Measurements from ENCODE around the gene FUT1. TPM values are rescaled to one million over a fixed set of nuclear protein-coding genes. Genes with fewer than 3 reads are reported as not detected.

Gene FUT1
- total RNA-seq, 1 donor from 2014 or later = 2.9 TPM

DNA sequence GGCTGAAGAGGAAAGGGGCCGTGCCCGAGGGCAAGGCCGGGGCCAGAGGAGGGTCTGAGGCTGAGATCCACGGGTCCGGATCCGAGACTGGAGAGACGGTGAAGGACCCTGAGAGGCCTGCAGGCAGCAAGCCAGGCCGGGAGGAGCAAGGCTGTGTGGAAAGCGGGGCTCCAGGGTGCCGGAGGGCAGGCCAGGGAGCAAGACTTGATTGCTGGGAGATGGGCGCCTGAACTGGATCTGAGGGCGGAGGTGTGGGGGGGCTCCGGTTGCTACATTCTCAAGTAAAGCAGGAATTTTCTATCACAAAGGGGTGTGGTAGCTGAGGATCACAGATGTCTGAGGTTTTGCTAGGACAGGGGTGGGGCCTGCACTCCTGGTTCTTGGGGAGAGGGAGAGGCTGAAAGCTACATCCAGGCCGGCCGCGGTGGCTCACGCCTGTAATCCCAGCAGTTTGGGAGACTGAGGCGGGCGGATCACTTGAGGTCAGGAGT lies 36.7 kb downstream of the FUT1 start:
- peak; percentile 30 for DNase-seq

DNA sequence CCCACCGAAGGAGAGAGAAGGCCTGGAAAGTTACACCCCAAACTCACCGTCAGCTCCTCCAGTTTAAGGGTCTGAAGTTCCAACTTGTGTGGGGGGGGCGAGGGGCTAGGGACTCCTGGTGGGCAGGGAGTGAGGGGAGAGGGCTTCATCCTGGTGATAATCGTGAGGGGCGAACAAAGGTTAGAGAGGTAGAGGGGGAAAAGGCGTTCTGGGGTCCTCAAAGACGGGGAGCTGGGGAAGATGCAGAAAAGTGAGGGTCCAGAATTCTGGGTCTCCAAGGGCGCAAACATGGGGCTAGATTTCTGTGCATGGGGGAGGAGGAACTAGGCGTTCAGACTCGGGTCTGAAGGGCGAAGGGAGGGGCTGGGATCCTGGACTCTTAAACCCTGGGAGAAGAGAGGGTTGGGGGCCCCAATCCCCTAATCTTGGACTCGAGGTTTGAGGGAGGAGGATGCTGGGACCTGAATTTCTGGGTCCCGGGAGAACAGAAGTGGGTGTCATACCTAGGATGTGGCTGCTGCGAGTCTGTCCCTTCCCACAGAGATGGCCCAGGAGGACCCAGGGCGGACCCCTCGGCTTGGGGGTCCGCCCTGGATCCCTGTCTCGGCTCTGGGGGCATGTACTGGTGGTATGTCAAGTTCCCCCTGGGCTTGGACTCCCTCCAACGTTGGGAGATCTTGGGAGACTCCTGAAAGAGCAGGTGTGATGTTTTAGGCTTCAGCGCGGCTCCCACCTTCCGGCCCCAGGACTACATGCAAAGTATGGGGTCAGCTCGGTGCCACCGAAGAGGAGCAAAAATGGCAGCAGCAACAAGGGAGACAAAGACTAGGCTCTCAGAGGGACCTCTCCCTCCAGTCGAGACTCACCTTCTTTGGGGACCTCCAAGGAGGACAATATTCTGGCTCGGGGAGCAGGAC lies 37.4 kb downstream of the FUT1 start:
- no peak for DNase-seq

DNA sequence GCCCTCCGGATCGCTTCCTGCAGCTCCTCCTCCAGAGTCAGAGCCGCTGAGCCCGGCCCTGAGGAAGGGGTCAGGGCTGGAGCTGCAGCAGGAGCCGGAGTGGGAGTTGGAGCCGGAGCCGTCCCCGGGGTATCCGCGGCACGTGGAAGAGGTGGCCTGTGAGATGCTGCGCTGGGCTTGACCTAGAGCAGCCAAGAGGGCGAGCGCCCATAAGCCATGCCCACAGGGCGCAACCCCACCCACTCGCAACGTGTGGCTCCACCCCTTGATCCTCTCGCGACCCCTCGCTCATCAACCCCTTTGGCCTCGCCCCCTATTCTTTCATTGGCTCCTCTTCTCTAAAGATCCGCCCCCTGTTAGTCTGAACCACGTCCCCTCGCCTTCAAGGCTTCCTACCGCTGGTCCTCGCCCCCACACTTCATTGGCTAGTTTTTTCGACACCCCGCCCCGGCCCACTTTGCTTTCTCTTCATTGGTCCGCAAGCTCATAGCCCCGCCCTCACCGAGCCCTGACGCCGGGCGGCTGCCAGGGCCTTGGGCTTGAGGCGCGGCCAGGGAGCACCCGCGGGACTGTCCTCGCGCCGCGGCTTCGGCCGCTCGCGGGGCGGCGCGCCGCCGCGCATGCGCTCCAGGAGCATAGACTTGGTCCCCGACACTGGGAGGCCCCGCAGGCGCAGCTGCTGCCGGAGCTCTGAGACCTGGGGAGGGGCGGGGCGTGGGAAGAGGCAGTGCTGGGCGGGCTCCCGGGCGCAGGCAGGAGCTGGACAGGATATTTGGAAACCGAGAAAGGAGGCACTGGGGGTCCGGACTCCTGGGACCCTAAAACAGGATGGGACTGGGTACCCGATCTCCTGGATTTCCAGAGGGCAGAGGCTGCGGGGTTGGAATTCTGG lies 38.3 kb downstream of the FUT1 start:
- peak; percentile 98 for DNase-seq

DNA sequence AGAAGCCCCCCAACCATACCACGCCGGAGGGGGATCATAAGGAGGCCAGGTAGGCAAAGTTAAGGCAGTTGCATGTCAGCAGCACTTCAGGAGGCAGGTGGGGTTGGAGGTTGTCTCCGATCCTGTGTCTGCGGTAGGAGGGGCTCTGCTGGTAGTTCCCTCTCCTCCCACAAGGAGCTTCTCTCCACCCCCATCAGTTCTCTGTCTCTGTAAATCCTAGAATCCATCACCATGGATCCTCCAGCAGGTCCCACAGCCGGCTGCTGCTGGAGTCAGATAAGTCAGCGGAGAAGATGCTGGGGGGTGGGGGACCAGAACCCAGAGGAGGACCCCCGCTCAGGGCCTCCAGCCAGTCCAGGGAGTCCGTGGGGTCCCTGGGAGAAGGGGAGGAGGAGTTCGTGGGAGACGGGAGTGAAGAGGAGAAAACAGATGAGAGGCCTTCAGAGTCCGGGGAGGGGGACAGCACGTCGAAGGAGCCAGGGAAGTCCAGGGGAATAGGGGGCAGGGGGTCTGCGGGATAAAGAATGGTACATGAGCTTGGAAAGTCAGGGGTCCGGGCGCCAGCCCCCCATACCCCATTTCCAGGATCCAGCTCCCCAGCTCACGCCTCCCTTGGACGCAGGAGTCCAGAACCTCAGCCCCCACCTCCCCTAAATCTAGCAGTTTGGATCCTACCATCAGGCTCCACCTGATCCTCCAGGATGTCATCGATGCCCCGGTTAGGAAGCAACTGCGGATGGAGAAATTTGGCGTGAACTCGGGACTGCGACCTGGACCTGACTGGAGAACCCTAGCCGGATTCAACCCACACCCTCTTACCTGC lies 39.2 kb downstream of the FUT1 start:
- DNase-seq = no peak

DNA sequence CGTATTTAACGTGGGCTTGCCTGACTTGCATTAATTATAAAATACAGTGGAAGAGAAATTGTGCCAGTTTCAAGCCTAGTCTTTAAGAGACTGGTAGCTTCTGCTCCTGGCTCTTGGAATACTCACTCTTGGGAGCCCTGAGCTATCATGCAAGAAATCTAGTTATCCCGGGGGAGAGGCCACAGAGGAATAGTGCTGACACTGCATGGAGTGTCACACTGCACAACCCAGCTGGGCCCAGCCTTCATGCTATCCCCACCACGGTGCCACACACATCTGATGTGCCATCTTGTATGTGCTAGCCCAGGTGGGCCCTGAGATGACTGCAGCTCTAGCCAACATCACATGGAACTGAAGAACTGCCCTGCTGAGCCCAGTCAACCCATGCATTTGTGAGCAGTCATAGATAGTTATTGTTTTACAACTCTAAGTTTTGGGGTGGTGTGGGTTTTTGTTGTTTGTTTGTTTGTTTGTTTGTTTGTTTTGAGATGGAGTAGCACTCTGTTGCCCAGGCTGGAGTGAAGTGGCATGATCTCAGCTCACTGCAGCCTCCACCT lies 41.3 kb downstream of the FUT1 start:
- no peak for DNase-seq

DNA sequence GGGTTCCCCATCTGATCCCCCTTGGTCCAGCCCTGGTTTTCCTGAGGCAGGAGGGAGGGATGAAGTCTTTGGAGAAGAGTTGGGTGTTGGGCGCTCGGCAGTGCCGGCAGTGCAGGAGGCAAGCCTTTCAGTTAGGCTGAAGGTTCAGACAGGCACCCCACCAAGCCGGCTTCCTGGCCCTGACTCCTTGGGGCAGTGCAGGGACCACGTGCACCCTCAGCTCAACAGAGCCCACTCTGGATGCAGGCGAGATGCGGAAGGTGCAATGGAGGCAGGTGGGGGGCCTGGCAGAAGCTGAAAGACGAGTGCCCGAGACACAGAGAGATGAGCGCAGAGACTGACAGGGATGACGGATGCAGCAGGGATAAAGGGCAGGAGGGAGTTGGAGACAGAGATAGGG lies 44.0 kb downstream of the FUT1 start:
- no peak for DNase-seq

DNA sequence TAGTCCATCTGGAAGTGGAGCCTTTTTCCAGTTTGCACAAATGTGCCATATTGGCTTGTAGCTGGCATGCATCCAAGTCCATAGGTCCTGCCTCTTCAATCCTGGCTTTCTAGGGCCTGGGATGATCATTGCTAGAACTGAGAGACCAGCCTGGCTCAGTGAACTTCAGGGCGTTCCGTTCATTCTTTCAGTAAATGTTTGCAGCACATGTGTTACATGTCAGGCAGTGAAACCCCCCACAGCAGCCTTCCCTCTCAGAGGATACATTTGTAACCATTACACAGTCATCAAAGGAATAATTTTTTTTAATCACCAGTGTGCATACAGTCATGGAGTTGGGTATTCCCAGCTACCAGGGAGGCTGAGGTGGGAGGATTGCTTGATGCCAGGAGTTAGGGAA lies 47.0 kb downstream of the FUT1 start:
- DNase-seq = peak; percentile 28

DNA sequence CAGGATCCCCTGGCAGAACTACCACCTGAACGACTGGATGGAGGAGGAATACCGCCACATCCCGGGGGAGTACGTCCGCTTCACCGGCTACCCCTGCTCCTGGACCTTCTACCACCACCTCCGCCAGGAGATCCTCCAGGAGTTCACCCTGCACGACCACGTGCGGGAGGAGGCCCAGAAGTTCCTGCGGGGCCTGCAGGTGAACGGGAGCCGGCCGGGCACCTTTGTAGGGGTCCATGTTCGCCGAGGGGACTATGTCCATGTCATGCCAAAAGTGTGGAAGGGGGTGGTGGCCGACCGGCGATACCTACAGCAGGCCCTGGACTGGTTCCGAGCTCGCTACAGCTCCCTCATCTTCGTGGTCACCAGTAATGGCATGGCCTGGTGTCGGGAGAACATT lies 49.1 kb downstream of the FUT1 start:
- DNase-seq = no peak

DNA sequence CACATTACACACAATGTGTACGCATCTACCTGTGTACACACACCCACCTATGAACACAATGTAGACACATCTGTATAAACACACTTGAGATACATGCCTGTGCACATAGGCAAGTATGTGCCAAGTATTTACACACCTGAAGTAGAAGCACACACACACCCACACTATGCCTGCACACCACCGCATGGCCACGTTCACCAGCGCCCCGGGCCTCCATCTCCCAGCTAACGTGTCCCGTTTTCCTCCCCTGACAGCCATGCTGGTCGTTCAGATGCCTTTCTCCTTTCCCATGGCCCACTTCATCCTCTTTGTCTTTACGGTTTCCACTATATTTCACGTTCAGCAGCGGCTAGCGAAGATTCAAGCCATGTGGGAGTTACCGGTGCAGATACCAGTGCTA lies 49.7 kb downstream of the FUT1 start:
- no peak for DNase-seq

DNA sequence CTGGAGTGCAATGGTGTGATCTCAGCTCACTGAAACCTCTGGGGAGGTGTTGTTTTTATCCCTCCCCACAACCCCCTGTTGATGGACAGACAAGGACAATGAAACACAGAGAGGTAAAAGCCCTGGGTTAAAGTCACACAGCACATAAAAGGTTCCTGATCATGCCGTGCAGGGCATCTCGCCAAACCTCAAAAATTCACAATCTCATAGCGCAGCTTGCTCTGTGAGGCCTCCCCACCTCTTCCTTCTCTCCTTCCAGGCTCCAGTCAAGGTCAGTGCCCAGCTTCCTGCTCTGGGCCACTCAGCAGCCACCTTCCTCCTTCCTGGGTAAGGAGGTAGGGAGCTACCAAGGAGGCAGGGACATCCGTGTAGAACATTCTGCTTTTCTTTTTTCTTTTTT lies 54.4 kb downstream of the FUT1 start:
- DNase-seq = no peak

Small RNA genes lying within 50 kb of the gene (small RNA-seq; reads per million reads assigned to genes)
- gene RNU6-317P (ENCODE audit: low replicate concordance) = not detected

Other genes starting within 250 kb of the FUT1 start
- gene LMTK3, start 240.8 kb downstream of the FUT1 start, total RNA-seq = 0.79 TPM
- 16.2 TPM for gene SULT2B1, start 200.5 kb downstream of the FUT1 start, total RNA-seq
- gene SPACA4, start 145.9 kb downstream of the FUT1 start, total RNA-seq = 0.20 TPM
- 2.0 TPM for gene FAM83E, start 137.6 kb downstream of the FUT1 start, total RNA-seq
- 1,454 TPM for gene RPL18, start 133.5 kb downstream of the FUT1 start, total RNA-seq
- 4.6 TPM for gene SPHK2, start 133.1 kb downstream of the FUT1 start, total RNA-seq
- 5.7 TPM for gene DBP, start 115.3 kb downstream of the FUT1 start, total RNA-seq
- 2.3 TPM for gene CA11, start 106.5 kb downstream of the FUT1 start, total RNA-seq
- gene NTN5, start 79.6 kb downstream of the FUT1 start, total RNA-seq = 0.30 TPM
- gene FUT2, start 56.7 kb downstream of the FUT1 start, total RNA-seq = 0.59 TPM
- 1.7 TPM for gene MAMSTR, start 32.9 kb downstream of the FUT1 start, total RNA-seq
- gene RASIP1, start 12.0 kb downstream of the FUT1 start, total RNA-seq = 6.5 TPM
- gene IZUMO1, start 5.7 kb downstream of the FUT1 start, total RNA-seq = 0.10 TPM
- gene FGF21, start 2.9 kb upstream of the FUT1 start, total RNA-seq = not detected
- gene BCAT2, start 58.4 kb upstream of the FUT1 start, total RNA-seq = 19.0 TPM
- gene HSD17B14, start 83.8 kb upstream of the FUT1 start, total RNA-seq = 3.4 TPM
- 8.4 TPM for gene PLEKHA4, start 116.0 kb upstream of the FUT1 start, total RNA-seq
- gene PPP1R15A, start 119.8 kb upstream of the FUT1 start, total RNA-seq = 58.4 TPM
- gene TULP2, start 146.1 kb upstream of the FUT1 start, total RNA-seq = 0.10 TPM
- 97.8 TPM for gene NUCB1, start 147.7 kb upstream of the FUT1 start, total RNA-seq
- gene DHDH, start 181.1 kb upstream of the FUT1 start, total RNA-seq = not detected
- 22.9 TPM for gene BAX, start 202.2 kb upstream of the FUT1 start, total RNA-seq
- 828 TPM for gene FTL, start 212.7 kb upstream of the FUT1 start, total RNA-seq
- 42.4 TPM for gene GYS1, start 240.7 kb upstream of the FUT1 start, total RNA-seq
- 58.9 TPM for gene RUVBL2, start 241.2 kb upstream of the FUT1 start, total RNA-seq